Measurements from ENCODE around the gene RNF151.

RNF151 gene

GRCh38 chr16:1929578-1930337 is 36.9 kb upstream of the RNF151 start:
- peak; percentile 84 for DNase-seq (ENCODE audit: low read depth)
- H3K4me3 ChIP-seq (replicated peaks; ENCODE audit: low read depth, low read length): peak overlapping the region; percentile 49

GRCh38 chr16:1930338-1930720 is 36.3 kb upstream of the RNF151 start:
- no peak overlapping the region for H3K4me3 ChIP-seq (replicated peaks; ENCODE audit: low read depth, low read length)
- no peak for DNase-seq (ENCODE audit: low read depth)
- no peak for TF ChIP-seq CTCF (IDR thresholded peaks at IDR 0.05; ENCODE audit: low read length, missing control alignments)

More at GRCh38 chr16:1929578-1930337, 36.9 kb upstream of the RNF151 start:
- peak; percentile 27 for TF ChIP-seq CTCF (IDR thresholded peaks at IDR 0.05; ENCODE audit: low read length, missing control alignments)

- peak; percentile 3 for TF ChIP-seq CTCF (IDR thresholded peaks at IDR 0.05; ENCODE audit: low read length, missing control alignments)
- DNase-seq (ENCODE audit: low read depth): peak; percentile 14
- no peak overlapping the region for H3K4me3 ChIP-seq (replicated peaks; ENCODE audit: low read depth, low read length)
These were observed 34.3 kb upstream of the RNF151 start for GRCh38 chr16:1932050-1933028.

GRCh38 chr16:1933097-1933661 is 33.5 kb upstream of the RNF151 start:
- H3K4me3 ChIP-seq (replicated peaks; ENCODE audit: low read depth, low read length): no peak overlapping the region
- TF ChIP-seq CTCF (IDR thresholded peaks at IDR 0.05; ENCODE audit: low read length, missing control alignments): no peak
- DNase-seq (ENCODE audit: low read depth): no peak

GRCh38 chr16:1936945-1937479 is 29.6 kb upstream of the RNF151 start:
- DNase-seq (ENCODE audit: low read depth): no peak
- no peak overlapping the region for H3K4me3 ChIP-seq (replicated peaks; ENCODE audit: low read depth, low read length)
- TF ChIP-seq CTCF (IDR thresholded peaks at IDR 0.05; ENCODE audit: low read length, missing control alignments): no peak

- no peak for TF ChIP-seq CTCF (IDR thresholded peaks at IDR 0.05; ENCODE audit: low read length, missing control alignments)
- no peak for DNase-seq (ENCODE audit: low read depth)
- H3K4me3 ChIP-seq (replicated peaks; ENCODE audit: low read depth, low read length): no peak overlapping the region
These were observed 28.3 kb upstream of the RNF151 start for GRCh38 chr16:1938316-1938715.

Measured in fibroblast of pulmonary artery (primary cell).